T-helper 2 cell (primary cell): ENCODE measurements around the gene HLA-E.
"Not testable (repeated sequence)": the region's sequence is repeated elsewhere in the genome, so short reads cannot be mapped to it uniquely, and the experiment has no call there.

Experiments used
- DNase-seq, 5 experiments: peaks; one replicate each; pipeline versions ENCODE4 v3.0.0 to v3.0.0-alpha.2; 2012 to 2022

Gene HLA-E

GRCh38 chr6:30508890-30509736, 19.8 kb downstream of the HLA-E start:
- DNase-seq: peak in 2 of 5 experiments; percentile 75 to 93

- no peak for DNase-seq
Measured at GRCh38 chr6:30510419-30511168, 21.3 kb downstream of the HLA-E start.

DNA sequence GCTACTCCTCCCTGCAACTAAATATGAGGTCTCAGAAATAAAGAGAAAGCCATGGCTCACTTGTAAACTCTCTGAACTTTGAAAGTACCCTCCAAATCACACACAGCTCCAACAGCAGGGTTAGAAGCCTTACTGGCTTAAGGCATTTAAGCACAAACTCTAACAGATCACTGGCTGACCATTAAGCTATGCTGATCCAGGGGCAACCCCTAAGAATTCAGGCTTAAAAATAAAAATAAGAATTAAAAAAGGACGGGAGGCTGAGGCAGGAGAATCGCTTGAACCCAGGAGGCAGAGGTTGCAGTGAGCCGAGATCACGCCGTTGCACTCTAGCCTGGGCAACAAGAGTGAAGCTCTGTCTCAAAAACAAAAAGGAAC, 21.8 kb downstream of the HLA-E start:
- DNase-seq: no peak

DNA sequence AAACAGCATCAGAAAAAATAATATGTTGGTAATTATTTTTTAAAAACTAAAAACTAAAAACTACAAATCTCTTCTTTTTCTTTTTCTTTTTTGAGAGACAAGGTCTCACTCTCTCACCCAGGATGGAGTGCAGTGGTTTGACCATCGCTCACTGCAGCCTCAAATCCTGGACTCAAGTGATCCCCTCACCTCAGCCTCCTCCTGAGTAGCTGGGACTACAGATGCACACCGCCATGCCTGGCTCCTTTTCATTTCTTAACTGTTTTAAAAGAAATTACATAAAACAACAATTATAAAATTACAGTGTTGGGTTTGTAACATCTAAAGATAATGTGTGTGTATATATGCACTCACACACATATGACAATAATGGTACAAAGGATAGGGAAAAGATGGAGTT, 24.1 kb downstream of the HLA-E start:
- DNase-seq: no peak

DNA sequence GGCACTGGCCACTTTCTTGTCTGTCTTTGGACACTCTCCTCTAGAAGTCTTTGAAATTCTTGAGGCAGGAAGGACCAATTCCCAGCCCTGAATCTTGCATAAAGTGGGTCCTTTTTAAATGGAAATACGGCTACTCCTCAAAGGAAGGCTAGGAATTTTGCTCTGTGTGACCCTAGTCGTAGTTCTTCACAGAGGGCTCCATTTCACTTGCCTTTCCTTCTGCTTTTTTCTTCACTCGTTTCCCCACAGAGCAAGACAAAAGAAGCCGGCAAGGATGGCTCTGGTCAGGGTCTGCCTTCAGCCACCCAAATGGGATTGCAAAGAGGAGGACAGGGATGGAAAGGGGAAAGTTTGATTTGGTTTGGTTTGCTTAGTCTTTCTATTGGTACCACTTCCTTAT, 25.8 kb downstream of the HLA-E start:
- no peak for DNase-seq

- DNase-seq: peak; percentile 64 to 99 (median 90)
Measured at GRCh38 chr6:30515944-30516753, 26.8 kb downstream of the HLA-E start.

DNA sequence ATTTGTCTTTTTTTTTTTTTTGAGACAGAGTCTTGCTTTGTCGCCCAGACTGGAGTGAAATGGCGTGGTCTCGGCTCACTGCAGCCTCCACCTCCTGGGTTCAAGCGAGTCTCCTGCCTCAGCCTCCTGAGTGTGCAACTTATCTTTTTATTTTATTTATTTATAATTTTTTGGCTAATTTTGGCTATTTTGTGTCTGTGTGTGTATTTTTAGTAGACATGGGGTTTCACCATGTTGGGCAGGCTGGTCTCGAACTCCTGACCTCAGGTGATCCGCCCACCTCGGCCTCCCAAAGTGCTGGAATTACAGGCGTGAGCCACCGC, 27.4 kb downstream of the HLA-E start:
- DNase-seq: not testable (repeated sequence)

DNA sequence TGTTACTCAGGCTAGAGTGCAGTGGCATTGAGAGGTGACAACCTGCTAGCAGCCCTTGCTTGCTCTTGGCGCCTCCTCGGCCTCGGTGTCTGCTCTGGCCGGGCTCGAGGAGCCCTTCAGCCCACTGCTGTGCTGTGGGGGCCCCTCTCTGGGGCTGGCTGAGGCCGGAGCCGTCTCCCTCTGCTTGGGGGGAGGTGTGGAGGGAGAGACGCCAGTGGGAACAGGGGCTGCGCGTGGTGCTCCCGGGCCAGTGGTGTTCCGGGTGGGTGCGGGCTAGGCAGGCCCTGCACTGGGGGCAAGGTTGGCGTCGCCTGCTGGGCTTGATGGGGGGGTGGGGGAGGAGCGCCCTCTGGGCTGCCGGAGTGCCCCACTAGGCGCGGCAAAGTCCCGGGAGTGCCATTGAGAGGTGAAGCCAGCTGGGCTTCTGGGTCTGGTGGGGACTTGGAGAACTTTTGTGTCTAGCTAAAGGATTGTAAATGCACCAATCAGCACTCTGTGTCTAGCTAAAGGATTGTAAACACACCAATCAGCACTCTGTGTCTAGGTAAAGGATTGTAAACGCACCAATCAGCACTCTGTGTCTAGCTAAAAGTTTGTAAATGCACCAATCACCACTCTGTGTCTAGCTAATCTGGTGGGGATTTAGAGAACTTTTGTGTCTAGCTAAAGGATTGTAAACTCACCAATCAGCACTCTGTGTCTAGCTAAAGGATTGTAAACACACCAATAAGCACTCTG, 28.6 kb downstream of the HLA-E start:
- DNase-seq: not testable (repeated sequence)

- DNase-seq: peak in 1 of 5 experiments; percentile 64
Measured at GRCh38 chr6:30518505-30519145, 29.3 kb downstream of the HLA-E start.

DNA sequence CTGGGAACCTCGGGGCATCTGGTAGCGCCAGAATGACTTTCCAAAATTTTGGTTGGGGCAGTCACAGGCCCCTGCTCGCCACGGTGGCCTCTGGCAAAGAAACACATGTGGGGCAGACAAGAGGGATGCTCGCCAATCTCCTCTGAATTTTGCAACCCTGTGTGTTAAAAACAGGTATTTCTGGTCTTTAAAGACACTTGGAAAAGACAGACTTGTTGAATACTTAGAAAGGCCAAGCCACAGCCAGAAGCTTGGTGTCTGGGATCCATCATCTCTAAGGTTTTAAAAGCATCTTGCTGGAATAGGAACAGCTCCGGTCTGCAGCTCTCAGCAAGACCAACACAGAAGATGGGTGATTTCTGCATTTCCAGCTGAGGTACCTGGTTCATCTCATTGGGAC, 31.2 kb downstream of the HLA-E start:
- DNase-seq: no peak

- DNase-seq: not testable (repeated sequence)
Measured at GRCh38 chr6:30521082-30521481, 31.8 kb downstream of the HLA-E start.

- DNase-seq: not testable (repeated sequence)
Measured at GRCh38 chr6:30521952-30522351, 32.6 kb downstream of the HLA-E start.

DNA sequence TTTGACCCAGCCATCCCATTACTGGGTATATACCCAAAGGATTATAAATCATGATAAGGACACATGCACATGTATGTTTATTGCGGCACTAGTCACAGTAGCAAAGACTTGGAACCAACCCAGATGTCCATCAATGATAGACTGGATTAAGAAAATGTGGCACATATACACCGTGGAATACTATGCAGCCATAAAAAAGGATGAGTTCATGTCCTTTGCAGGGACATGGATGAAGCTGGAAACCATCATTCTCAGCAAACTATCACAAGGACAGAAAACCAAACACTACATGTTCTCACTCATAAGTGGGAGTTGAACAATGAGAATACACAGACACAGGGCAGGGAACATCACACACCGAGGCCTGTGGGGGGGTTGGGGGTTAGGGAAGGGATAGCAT, 37.1 kb downstream of the HLA-E start:
- not testable (repeated sequence) for DNase-seq

DNA sequence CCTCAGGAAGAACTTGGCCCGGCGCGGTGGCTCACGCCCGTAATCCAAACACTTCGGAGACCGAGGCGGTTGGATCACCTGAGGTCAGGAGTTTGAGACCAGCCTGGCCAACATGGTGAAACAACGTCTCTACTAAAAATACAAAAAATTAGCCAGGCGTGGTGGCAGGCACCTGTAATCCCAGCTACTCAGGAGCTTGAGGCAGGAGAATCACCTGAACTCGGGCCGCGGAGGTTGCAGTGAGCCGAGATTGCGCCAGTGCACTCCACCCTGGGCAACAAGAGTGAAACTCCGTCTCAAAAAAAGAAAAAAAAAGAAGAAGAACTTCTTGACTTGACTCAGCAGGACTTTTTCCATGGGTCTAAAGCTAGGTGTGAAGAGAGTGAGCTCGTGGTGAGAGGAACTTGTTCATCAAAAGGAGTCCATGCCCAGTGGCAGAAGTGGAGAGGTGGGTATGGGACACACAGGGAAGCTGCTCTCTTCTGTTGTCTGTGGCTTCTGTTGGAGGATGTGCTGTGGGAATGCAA, 40.1 kb downstream of the HLA-E start:
- peak in 1 of 5 experiments; percentile 73 for DNase-seq

GRCh38 chr6:30530014-30530413, 40.7 kb downstream of the HLA-E start:
- no peak for DNase-seq

- DNase-seq: peak in 1 of 5 experiments; percentile 70
Measured at GRCh38 chr6:30533460-30534294, 44.4 kb downstream of the HLA-E start.

- DNase-seq: no peak
Measured at GRCh38 chr6:30537931-30538330, 48.6 kb downstream of the HLA-E start.

- peak; percentile 70 to 85 (median 72) for DNase-seq
Measured at GRCh38 chr6:30541515-30542403, 52.5 kb downstream of the HLA-E start.

DNA sequence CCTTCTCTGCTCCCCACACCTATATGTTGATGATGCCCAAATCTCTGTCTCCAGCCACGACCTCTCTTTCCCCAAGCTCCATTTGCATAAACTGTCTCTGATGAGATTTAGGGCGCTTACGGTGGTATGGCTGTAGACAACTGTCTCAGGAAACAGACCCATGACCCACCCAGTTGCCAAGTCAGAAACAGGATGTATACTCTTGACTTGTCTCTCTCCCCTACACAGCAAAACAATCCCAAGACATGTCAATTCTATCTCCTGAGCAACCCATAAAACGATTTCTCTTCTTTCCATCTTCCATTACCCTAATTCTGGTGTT, 53.1 kb downstream of the HLA-E start:
- peak in 2 of 5 experiments; percentile 50 to 74 for DNase-seq

- DNase-seq: no peak
Measured at GRCh38 chr6:30542915-30543314, 53.6 kb downstream of the HLA-E start.
